SK-N-SH (cell line): ENCODE results near the gene STOX1.

ENCODE experiments used
- EP300 ChIP-seq, 2 experiments: IDR thresholded peaks; 2 replicates each; pipeline versions ENCODE4 v1.4.0 to v1.6.1; 2012; ENCODE audit warnings: borderline replicate concordance in 1 of 2, low read depth in 1 of 2, low read length in 1 of 2
- EZH2phosphoT487 ChIP-seq: fragments of 200-600 bp; sonication (generic); IDR thresholded peaks from 2 replicates; pipeline ENCODE4 v1.6.1; 2017; ENCODE audit warnings: low read depth, mixed run types, mild to moderate bottlenecking, antibody characterized with exemption, moderate library complexity, borderline replicate concordance
- GABPA ChIP-seq: IDR thresholded peaks from 2 replicates; pipeline ENCODE4 v1.4.0; 2012; ENCODE audit warnings: low read depth, mild to moderate bottlenecking
- MEF2A ChIP-seq: IDR thresholded peaks from 2 replicates; pipeline ENCODE4 v1.4.0; 2012; ENCODE audit warnings: low read depth, borderline replicate concordance
- POLR2AphosphoS5 ChIP-seq: IDR thresholded peaks from 2 replicates; pipeline ENCODE4 v1.6.1; 2012; ENCODE audit warnings: low read depth, low read length
- RAD21 ChIP-seq: IDR thresholded peaks from 2 replicates; pipeline ENCODE4 v1.6.1; 2012; ENCODE audit warnings: mild to moderate bottlenecking, low read length
- RFX5 ChIP-seq: IDR thresholded peaks from 2 replicates; pipeline ENCODE4 v1.6.1; 2012; ENCODE audit warnings: mild to moderate bottlenecking, improper control_type of control experiment, low read length
- SMC3 ChIP-seq: IDR thresholded peaks from 2 replicates; pipeline ENCODE4 v1.6.1; 2012; ENCODE audit warnings: low read depth, low read length, improper control_type of control experiment
- TAF1 ChIP-seq: IDR thresholded peaks from 2 replicates; pipeline ENCODE4 v1.6.1; 2012; ENCODE audit warnings: low read depth, mild to moderate bottlenecking, low read length, moderate library complexity, borderline replicate concordance
- TEAD4 ChIP-seq: IDR thresholded peaks from 2 replicates; pipeline ENCODE4 v1.4.0; 2012; ENCODE audit warnings: mild to moderate bottlenecking, borderline replicate concordance; ENCODE audit not compliant: insufficient read depth
- TF ChIP-seq, protein P1 (sequence below): fragments of 200-600 bp; sonication (generic); IDR thresholded peaks from 2 replicates; pipeline ENCODE4 v1.6.1; 2017; ENCODE audit warnings: antibody characterized with exemption, mild to moderate bottlenecking, moderate library complexity
- TF ChIP-seq, protein P2 (sequence below): IDR thresholded peaks from 2 replicates; pipeline ENCODE4 v1.4.0; 2012; ENCODE audit warnings: low read depth
- TF ChIP-seq, protein P3 (sequence below): IDR thresholded peaks from 2 replicates; pipeline ENCODE4 v1.4.0; 2012; ENCODE audit warnings: low read depth, borderline replicate concordance

DNA sequence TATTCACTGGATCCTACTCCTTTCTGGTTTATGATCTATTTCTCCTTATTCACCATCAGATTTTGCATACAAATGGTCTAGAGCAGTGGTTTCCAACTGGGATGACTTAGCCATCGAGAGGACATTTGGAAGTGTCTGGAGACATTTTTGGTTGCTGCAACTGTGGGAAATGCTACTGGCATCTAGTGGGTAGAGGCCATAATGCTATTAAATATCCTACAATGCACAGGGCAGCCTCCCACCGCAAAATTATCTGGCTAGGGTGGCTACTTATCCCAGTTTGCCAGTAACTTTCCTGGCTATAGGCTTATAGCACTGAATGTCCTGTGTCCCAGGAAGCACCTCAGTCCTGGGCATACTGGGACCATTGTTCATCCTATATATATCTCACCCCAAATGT, 52.3 kb downstream of the STOX1 start:
- TF ChIP-seq RFX5 (no peak), POLR2AphosphoS5 (no peak), EP300 (IDR thresholded peaks at IDR 0.05; ENCODE audit: borderline replicate concordance in 1 of 2, low read depth in 1 of 2, low read length in 1 of 2) (no peak), GABPA (no peak), TAF1 (no peak), MEF2A (no peak), EZH2phosphoT487 (no peak), TEAD4 (no peak), RAD21 (no peak), SMC3 (no peak)
- TF ChIP-seq, protein P1, sequence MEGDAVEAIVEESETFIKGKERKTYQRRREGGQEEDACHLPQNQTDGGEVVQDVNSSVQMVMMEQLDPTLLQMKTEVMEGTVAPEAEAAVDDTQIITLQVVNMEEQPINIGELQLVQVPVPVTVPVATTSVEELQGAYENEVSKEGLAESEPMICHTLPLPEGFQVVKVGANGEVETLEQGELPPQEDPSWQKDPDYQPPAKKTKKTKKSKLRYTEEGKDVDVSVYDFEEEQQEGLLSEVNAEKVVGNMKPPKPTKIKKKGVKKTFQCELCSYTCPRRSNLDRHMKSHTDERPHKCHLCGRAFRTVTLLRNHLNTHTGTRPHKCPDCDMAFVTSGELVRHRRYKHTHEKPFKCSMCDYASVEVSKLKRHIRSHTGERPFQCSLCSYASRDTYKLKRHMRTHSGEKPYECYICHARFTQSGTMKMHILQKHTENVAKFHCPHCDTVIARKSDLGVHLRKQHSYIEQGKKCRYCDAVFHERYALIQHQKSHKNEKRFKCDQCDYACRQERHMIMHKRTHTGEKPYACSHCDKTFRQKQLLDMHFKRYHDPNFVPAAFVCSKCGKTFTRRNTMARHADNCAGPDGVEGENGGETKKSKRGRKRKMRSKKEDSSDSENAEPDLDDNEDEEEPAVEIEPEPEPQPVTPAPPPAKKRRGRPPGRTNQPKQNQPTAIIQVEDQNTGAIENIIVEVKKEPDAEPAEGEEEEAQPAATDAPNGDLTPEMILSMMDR: no peak
- TF ChIP-seq, protein P2, sequence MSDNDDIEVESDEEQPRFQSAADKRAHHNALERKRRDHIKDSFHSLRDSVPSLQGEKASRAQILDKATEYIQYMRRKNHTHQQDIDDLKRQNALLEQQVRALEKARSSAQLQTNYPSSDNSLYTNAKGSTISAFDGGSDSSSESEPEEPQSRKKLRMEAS: no peak
- TF ChIP-seq, protein P3, sequence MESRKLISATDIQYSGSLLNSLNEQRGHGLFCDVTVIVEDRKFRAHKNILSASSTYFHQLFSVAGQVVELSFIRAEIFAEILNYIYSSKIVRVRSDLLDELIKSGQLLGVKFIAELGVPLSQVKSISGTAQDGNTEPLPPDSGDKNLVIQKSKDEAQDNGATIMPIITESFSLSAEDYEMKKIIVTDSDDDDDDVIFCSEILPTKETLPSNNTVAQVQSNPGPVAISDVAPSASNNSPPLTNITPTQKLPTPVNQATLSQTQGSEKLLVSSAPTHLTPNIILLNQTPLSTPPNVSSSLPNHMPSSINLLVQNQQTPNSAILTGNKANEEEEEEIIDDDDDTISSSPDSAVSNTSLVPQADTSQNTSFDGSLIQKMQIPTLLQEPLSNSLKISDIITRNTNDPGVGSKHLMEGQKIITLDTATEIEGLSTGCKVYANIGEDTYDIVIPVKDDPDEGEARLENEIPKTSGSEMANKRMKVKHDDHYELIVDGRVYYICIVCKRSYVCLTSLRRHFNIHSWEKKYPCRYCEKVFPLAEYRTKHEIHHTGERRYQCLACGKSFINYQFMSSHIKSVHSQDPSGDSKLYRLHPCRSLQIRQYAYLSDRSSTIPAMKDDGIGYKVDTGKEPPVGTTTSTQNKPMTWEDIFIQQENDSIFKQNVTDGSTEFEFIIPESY: no peak
